RCC 7860 (cell line): ENCODE results near the gene CRLF2.
"Not testable (repeated sequence)": the region's sequence is repeated elsewhere in the genome, so short reads cannot be mapped to it uniquely, and the experiment has no call there.

Experiments
- DNase-seq: peaks from one replicate; pipeline ENCODE4 v3.0.0-alpha.2; 2015; ENCODE audit warnings: low spot score
- FAIRE-seq: peaks from 2 replicates; lab custom pipeline; 2012; peaks lifted over from hg19 to GRCh38; lab: Jason Lieb, UNC

Gene CRLF2

DNA sequence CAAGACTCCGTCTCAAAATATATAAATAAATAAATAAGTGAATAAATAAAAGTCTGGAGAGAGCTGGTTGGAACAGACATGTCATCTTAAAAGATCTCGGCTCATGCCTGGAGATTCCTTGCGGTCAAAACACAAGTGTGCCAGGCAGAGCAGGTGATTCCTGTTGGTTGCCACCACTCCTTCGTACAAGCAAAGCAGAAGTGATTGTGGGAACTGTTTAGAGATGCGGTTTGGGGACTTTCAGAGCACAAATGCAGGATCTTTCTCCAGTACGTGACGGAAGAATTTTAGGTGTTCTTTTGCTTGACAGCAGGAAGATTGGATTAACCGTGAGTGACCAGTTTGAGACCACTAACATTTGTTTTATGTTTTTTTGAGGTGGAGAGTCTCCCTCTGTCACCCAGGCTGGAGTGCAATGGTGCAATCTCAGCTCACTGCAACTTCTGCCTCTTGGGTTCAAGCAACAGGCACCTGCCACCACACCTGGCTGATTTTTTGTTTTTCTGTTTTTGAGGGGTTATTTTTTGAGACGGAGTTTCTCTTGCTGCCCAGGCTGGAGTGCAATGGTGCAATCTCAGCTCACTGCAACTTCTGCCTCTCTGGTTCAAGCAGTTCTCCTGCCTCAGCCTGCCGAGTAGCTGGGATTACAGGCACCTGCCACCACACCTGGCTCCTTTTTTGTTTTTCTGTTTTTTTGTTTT, 2.8 kb upstream of the CRLF2 start:
- DNase-seq = no peak
- no peak for FAIRE-seq

DNA sequence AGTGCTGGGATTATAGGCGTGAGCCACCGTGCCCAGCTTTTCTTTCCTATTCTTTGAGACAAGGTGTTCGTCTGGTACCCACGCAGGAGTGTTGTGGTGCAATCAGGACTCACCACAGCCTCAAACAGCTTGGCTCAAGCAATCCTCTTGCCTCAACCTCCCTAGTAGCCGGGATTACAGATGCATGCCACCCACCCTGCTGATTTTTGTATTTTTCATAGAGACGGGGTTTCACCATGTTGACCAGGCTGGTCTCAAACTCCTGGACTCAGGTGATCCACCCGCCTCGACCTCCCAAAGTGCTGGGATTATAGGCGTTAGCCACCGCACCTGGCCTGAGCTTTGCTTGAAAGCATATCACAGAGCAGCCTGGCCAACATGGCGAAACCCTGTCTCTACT, 1.5 kb upstream of the CRLF2 start:
- FAIRE-seq (no peak), DNase-seq (no peak)

DNA sequence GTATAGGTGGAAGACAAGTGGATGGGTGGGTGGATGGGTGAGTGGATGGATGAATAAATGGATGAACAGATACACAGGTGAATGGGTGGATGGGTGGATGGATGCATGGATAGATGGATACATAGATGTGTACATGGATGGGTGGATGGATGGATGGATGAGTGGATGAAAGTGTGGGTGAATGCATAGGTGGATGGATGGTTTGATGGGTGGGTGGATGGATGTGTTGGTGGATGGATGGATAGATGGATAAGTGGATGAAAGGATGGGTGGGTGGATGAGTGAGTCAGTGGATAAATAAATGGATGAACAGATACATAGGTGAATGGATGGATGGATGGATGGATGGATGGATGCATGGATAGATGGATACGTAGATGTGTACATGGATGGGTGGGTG, 1.6 kb downstream of the CRLF2 start:
- DNase-seq (no peak), FAIRE-seq (no peak)

DNA sequence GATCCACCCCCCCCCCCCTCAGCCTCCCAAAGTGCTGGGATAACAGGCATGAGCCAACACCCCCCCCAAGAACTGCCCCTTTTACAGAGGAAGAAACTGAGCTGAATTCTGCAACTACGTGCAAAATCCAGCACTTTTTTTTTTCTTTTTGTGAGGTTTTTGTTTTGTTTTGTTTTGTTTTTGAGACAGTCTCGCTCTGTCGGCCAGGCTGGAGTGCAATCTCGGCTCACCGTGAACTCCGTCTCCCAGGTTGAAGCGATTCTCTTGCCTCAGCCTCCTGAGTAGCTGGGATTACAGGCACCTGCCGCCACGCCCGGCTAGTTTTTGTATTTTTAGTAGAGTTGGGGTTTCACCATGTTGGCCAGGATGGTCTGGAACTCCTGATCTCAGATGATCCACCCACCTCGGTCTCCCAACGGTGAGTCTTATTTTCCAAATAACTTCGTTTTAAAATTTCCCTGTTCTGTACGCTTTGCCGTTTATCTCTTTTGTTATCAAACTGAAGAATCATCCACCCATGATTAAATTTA, 4.9 kb downstream of the CRLF2 start:
- no peak for FAIRE-seq
- DNase-seq = no peak

DNA sequence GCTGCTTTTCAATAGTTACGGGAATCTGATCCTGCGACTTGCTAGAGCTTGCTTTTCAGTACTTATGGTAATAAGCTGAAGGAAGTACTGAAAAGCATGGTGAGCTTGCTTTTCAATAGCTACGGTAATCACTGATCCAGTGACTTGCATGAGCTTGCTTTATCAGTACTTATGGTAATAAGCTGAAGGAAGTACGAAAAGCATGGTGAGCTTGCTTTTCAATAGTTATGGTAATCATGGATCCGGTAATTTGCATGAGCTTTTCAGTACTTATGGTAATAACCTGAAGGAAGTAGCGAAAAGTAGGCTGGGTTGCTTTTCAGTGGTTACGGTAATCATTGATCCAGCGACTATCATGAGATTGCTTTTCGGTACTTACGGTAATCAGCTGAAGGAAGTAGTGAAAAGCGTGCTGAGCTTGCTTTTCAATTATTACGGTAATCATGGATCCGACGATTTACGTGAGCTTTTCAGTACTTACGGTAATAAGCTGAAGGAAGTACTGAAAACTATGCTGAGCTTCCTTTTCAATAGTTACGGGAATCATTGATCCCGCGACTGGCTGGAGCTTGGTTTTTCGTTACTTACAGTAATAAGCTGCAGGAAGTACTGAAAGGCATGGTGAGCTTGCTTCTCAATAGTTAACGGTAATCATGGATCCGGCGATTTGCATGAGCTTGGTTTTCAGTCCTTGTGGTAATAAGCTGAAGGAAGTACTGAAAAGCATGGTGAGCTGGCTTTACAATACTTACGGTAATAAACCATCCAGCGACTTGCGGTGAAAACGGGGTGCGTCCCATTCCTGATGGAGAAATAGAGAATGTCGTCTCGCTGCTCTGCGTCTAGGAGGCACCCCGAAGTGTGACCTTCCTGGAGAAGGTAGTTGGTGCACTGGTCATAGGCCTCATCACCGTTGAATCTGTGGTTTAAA, 6.5 kb downstream of the CRLF2 start:
- DNase-seq = no peak
- no peak for FAIRE-seq

DNA sequence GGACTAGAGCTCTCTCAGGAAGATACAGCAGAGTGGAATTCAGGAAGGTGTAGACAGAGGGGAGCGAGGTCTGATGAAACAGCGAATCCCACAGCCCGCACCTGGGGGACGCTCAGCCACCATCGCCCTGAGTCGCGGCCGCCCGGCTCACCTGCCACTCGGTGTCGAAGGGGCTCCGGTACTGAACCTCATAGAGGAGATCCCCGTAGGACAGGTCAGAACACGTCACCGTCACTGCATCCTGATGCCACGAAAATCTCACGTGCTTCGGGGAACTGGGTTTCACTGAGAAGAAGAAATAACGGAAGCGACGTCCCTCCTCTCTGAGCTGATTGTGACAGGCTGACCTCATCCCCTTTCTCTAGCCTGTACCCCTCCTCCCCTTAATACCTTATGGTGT, 10.2 kb downstream of the CRLF2 start:
- FAIRE-seq = no peak
- DNase-seq = no peak

DNA sequence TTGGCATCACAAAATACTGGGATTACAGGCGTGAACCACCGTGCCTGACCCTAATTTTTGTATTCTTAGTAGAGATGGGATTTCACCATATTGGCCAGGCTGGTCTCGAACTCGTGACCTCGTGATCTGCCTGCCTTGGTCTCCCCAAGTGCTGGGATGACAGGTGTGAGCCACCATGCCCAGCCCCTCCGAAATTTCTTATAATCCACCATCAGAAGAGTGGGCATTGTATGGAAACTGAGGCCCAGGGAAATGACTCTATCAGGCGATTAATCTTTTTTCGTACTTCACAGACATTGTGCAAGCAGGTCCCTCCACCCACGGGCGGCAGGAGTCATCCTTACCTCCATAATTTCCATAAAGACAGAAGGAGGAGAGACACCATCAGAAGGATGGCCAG, 16.0 kb downstream of the CRLF2 start:
- DNase-seq = no peak
- no peak for FAIRE-seq

DNA sequence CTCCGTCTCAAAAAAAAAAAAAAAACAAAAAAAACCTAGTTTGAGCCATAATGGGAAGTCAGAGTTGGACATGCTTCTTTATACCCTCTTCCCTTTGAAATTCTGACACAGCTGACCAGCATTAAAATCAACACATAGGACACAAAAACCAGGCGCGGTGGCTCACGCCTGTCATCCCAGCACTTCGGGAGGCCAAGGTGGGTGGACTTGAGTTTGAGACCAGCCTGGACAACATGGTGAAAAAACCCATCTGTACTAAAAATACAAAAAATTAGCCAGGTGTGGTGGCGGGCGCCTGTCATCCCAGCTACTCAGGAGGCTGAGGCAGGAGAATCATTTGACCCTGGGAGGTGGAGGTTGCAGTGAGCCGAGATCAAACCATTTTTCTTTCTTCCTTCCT, 20.3 kb downstream of the CRLF2 start:
- FAIRE-seq, DNase-seq: not testable (repeated sequence)

DNA sequence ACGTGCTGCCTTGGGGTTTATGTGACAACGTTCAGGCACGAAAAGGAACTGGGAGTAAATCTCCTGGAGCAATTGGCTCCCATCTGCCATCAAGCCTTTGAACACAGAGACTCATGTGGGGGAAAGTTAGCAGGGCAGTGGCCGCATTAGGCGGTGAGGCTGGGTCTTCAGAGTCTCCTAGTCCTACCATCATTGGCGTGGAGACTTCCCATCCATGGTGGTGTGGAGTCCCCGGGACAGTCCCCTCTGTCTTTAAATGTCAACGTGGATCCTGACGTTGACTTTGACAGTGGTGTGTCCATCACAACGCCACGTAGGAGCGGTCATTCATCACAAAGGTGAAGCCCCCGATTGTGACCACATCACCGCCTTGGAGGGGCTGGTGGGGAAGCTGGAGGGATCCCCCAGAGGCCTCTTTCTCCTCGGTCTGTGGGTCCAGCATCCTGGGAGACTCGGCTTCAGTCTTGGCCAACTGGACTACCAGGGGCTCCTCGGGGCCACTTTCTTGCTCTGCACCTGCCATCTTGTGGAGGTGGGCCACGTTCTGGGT, 21.8 kb downstream of the CRLF2 start:
- FAIRE-seq (no peak), DNase-seq (no peak)

DNA sequence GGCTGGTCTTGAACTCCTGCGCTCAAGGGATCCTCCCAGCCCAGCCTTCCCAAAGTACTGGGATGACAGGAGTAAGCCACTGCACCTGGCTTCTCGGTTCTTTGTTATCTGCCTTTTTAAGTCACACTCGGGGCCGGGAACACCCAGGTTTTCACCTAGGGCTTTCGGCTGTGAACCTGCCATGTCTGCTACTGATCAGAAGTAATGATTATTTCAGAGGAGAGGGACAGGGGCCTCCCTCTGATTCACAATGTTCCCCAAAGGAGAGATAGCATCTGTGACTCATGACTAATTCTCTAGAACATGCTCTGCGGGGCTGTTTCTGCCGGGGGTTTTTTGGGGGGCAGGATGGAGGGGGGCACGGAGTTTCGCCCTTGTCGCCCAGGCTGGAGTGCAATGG, 26.9 kb downstream of the CRLF2 start:
- no peak for FAIRE-seq
- no peak for DNase-seq

DNA sequence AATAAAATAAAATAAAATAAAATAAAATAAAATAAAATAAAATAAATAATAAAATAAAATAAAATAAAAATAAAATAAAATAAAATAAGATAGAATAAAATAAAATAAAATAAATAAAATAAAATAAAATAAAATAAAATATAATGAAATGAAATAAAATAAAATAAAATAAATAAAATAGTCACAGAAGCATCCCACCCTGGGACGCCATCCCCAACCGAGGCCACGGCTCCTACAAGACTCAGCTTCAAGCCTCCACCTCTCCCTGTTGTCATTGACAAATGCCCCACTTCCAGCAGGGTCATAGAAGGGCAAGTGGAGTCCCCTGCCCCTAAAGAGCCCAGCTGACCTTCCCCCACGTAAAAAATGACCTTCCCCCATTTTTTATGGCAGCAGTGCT, 30.2 kb downstream of the CRLF2 start:
- no peak for FAIRE-seq

DNA sequence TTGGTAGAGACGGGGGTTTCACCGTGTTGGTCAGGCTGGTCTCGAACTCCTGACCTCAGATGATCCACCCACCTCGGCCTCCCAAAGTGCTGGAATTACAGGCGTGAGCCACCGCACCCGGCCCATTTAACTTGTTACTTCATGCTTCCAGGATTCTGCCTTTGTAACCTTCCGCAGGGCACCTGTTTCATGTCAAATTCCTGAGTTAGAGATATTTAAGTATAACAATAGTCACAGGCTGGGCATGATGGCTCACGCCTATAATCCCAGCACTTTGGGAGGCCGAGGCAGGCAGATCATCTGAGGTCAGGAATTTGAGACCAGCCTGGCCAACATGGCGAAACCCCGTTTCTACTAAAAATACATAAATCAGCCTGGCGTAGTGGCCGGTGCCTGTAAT, 30.8 kb downstream of the CRLF2 start:
- not testable (repeated sequence) for FAIRE-seq

More for the DNA sequence above, 30.2 kb downstream of the CRLF2 start:
- DNase-seq = no peak

DNA sequence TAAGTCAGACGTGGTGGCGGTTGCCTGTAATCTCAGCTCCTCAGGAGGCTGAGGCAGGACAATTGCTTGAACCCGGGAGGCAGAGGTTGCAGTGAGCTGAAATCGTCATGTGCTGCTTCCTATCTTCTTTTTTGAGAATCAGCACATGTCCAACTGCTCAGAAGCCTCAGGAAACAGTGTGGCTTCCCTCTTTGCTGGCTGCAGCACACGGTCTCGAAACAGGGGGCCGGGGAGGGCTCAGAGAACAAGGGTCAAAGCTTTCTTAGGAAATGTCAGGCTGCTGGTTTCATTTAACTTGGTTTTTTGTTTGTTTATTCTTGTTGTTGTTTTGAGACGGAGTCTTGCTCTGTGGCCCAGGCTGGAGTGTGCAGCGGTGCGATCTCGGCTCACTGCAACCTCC, 31.3 kb downstream of the CRLF2 start:
- no peak for FAIRE-seq
- DNase-seq = no peak

More for the DNA sequence above, 30.8 kb downstream of the CRLF2 start:
- DNase-seq = not testable (repeated sequence)

DNA sequence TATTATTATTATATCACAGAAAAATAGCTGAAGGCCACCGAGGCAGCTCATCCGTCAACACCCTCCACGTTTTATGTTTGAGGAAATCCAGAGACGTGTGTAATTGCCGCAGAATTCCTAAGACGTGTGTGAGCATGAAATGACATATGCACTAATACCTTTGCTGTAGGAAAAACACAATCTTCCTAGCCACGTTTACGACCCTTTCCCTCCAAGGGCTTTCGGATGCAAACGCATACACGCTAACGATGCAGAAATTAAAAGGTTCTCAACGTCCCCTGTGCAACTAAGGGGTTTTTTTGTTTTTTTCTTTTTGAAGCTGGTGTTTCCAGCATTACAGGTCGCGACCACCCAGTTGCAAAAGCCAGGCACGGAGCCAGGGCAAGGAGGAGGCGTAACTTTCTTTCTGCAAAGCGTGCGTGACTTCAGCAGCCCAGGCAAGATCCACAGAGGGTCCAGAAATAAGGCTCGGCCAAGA, 33.8 kb downstream of the CRLF2 start:
- DNase-seq = no peak
- FAIRE-seq = no peak

DNA sequence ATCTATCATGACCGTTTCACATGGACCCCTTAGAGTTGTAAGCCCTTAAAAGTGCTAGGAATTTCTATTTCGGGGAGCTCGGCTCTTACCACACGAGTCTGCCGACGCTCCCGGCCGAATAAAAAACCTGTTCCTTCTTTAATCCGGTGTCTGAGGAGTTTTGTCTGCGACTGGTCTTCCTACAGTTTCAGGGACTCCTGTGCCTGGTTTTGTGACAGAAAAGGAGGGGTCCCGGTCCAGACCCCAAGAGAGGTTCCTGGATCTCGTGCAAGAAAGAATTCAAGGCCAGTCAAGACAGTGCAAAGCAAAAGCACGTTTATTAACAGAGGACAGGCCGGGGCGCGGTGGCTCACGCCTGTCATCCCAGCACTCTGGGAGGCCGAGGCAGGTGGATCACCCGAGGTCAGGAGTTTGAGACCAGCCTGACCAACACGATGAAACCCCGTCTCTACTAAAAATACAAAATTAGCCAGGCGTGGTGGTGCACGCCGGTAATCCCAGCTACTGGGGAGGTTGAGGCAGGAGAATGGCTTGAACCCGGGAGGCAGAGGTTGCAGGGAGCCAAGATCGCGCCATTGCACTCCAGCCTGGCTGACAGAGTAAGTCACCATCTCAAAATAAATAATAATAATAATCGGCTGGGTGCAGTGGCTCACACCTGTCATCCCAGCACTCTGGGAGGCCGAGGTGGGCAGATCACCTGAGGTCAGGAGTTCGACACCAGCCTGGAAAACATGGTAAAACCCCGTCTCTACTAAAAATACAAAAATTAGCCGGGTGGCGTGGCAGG, 35.7 kb downstream of the CRLF2 start:
- FAIRE-seq, DNase-seq: not testable (repeated sequence)

DNA sequence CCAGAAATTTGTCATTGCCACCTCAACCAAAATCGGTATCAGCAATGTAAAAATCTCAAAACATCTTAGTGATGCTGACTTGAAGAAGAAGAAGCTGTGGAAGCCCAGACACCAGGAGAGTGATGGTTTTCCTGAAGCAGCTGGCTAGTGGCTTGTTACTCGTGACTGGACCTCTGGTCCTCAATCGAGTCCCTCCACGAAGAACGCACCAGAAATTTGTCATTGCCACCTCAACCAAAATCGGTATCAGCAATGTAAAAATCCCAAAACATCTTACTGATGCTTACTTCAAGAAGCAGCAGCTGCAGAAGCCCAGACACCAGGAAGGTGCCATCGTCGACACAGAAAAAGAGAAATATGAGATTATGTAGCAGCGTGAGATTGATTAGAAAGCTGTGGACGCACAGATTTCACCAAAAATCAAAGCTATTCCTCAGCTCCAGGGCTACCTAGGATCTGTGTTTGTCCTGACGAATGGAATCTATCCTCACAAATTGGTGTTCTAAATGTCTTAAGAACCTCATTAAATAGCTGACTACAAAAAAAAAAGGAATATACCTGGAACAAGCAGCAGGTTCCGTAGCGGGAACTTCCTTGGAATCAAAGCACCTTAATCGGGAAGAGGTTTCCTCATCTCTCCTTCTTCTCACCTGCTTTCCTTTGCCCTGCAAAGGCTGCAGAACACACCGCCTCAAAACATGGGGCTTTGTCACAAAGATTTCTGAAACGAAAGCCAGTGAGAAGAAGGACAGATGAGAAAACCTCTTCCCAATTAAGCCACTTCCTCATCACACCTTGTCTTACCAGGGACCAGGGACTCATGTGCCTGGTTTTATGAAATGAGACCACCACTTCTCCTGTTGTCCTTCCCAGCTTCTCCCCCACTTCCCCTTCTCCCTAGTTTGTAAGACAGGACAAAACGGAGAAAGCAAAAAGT, 37.6 kb downstream of the CRLF2 start:
- not testable (repeated sequence) for FAIRE-seq, DNase-seq

DNA sequence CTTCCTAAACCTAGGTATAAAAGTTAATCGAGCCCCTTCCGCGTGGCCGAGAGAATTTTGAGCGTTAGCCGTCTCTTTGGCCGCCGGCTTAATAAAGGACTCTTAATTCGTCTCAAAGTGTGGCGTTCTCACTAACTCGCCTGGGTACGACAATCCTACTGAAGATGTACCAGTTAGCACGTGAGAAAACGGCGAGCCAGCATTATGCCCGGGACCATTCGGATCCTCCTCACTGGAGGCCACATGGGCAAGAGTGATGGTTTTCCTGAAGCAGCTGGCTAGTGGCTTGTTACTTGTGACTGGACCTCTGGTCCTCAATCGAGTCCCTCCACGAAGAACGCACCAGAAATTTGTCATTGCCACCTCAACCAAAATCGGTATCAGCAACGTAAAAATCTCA, 39.0 kb downstream of the CRLF2 start:
- not testable (repeated sequence) for DNase-seq, FAIRE-seq

DNA sequence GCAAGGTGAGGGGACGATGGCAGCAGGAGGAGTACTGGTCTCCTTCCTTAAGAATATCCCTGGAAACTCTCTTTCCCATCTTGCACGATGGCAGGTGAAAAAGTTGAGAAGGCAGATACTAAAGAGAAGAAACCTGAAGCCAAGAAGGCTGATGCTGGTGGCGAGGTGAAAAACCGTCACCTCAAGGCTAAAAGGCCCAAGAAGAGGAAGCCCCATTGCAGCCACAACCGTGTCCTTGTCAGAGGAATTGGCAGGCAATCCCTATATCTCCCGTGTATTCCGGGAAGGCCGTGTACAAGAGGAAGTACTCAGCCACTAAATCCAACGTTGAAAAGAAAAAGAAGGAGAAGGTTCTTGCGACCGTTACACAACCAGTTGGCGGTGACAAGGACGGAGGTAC, 40.0 kb downstream of the CRLF2 start:
- FAIRE-seq = no peak
- no peak for DNase-seq

DNA sequence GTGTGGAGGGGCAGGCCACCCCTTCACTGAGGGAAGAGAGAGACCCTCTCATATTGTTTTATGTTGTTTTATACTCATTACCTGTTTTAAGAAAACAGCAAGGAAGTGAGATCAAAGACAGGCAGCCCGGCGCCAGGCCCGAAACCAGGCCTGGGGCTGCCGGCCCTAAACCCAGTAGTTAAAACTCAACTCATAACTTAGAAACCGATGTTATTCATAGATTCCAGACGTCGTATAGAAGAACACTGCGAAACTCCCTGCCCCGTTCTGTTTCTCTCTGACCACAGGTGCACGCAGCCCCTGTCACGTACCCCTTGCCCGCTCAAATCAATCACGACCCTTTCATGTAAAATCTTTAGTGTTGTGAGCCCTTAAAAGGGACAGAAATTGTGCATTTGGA, 40.5 kb downstream of the CRLF2 start:
- not testable (repeated sequence) for DNase-seq, FAIRE-seq
